K562 (cell line): Measurements from ENCODE around the gene CXCR5. TPM values are rescaled to one million over a fixed set of nuclear protein-coding genes. Genes with fewer than 3 reads are reported as not detected.

ENCODE experiments used
- ATAC-seq: fragments of 200-7000 bp; cut with Tn5 transposase; 3 replicates; pipeline ENCODE4 v1.9.1; 2020; ENCODE audit warnings: moderate library complexity
- BruUV-seq: library from RNA; stranded (reverse); fragments of 400-500 nt; replicated peaks from 2 replicates; lab custom pipeline; 2021; lab: Mats Ljungman, UMichigan
- CTCF ChIA-PET: fragments of 300-600 bp; formaldehyde crosslinking; extraction: SDS; loops from one replicate; lab custom pipeline; 2021; ENCODE audit warnings: low intra/inter-chr PET ratio; lab: Yijun Ruan, JAX
- POLR2A ChIA-PET: fragments of 300-600, 350-650 bp; sonication (Branson Sonifier 250); formaldehyde crosslinking; extraction: SDS; loops from one replicate; lab custom pipeline; 2021; ENCODE audit warnings: antibody characterized with exemption, inconsistent platforms; lab: Yijun Ruan, JAX
- DNase-seq, 4 experiments: peaks; one replicate each; pipeline versions ENCODE4 v3.0.0 to v3.0.0-alpha.2; 2011 to 2018; ENCODE audit warnings: low spot score in 3 of 4, mixed read lengths in 3 of 4; ENCODE audit errors: extremely low read depth in 1 of 4
- FAIRE-seq: peaks from 2 replicates; lab custom pipeline; 2011; peaks lifted over from hg19 to GRCh38; lab: Jason Lieb, UNC
- H2AFZ ChIP-seq: 2 replicates; pipeline ENCODE4 v1.6.0; 2011; ENCODE audit warnings: low read depth, low read length, control low read depth, inconsistent platforms
- H3K27ac ChIP-seq: fragments of 200-600 bp; 3 replicates; pipeline ENCODE4 v1.8.0; 2011; ENCODE audit warnings: low read depth, mild to moderate bottlenecking, control low read depth, inconsistent platforms, low read length, moderate library complexity, mixed read lengths; ENCODE audit errors: extremely low read depth
- H3K27me3 ChIP-seq, 2 experiments: fragments of 300-600 bp in 1 of 2; 2 replicates in 1 of 2; 3 replicates in 1 of 2; pipeline versions ENCODE4 v1.6.0 to v1.8.0; 2011; ENCODE audit warnings: inconsistent platforms in 2 of 2, low read length in 2 of 2, mild to moderate bottlenecking in 1 of 2, mixed read lengths in 1 of 2, moderate library complexity in 1 of 2; ENCODE audit not compliant: control insufficient read depth in 2 of 2, insufficient read depth in 2 of 2
- H3K36me3 ChIP-seq: fragments of 300-600 bp; 3 replicates; pipeline ENCODE4 v1.8.0; 2011; ENCODE audit warnings: mild to moderate bottlenecking, low read length, inconsistent platforms; ENCODE audit not compliant: control insufficient read depth, insufficient read depth
- H3K4me1 ChIP-seq, 2 experiments: fragments of 200-600 bp in 1 of 2; replicated peaks in 1 of 2; 2 replicates in 1 of 2; 3 replicates in 1 of 2; pipeline versions ENCODE4 v1.5.1 to v1.8.0; 2011; ENCODE audit warnings: inconsistent platforms in 2 of 2, low read length in 2 of 2, mild to moderate bottlenecking in 1 of 2, mixed read lengths in 1 of 2, moderate library complexity in 1 of 2; ENCODE audit not compliant: control insufficient read depth in 2 of 2, insufficient read depth in 2 of 2
- H3K4me2 ChIP-seq: 2 replicates; pipeline ENCODE4 v1.6.1; 2011; ENCODE audit warnings: low read length, control low read depth, inconsistent platforms, mixed read lengths; ENCODE audit not compliant: insufficient read depth
- H3K4me3 ChIP-seq: fragments of 200-600 bp; sonication (generic), shearing (Covaris generic); 2 replicates; pipeline ENCODE4 v1.5.1; 2016; ENCODE audit warnings: control low read depth, inconsistent platforms
- H3K79me2 ChIP-seq: fragments of 200-600 bp; 3 replicates; pipeline ENCODE4 v1.8.0; 2011; ENCODE audit warnings: low read length, inconsistent platforms; ENCODE audit not compliant: control insufficient read depth, insufficient read depth
- H3K9ac ChIP-seq, 2 experiments: 2 replicates each; pipeline versions ENCODE4 v1.6.0 to v1.6.1; 2011; ENCODE audit warnings: low read depth in 2 of 2, low read length in 2 of 2, control low read depth in 1 of 2, inconsistent platforms in 1 of 2, mild to moderate bottlenecking in 1 of 2, mixed read lengths in 1 of 2; ENCODE audit not compliant: insufficient read depth in 1 of 2
- H3K9me1 ChIP-seq: one replicate; pipeline ENCODE4 v1.6.0; 2011; ENCODE audit warnings: inconsistent platforms, mild to moderate bottlenecking, low read length, moderate library complexity; ENCODE audit not compliant: control insufficient read depth, insufficient read depth
- H3K9me3 ChIP-seq: replicated peaks from 2 replicates; pipeline ENCODE4 v1.5.1; 2011; ENCODE audit warnings: low read depth, low read length, inconsistent platforms; ENCODE audit not compliant: control insufficient read depth, insufficient read depth
- H4K20me1 ChIP-seq: replicated peaks from 2 replicates; pipeline ENCODE4 v1.6.1; 2011; ENCODE audit warnings: low read length, inconsistent platforms, mixed read lengths; ENCODE audit not compliant: control insufficient read depth, insufficient read depth
- ATF3 ChIP-seq, 2 experiments: fragments of 450-650 bp in 1 of 2; sonication (generic) in 1 of 2; formaldehyde crosslinking in 1 of 2; IDR thresholded peaks in 1 of 2; conservative IDR thresholded peaks in 1 of 2; 2 replicates each; pipeline versions ENCODE4 v1.6.1 to v1.8.1; 2016 to 2023; ENCODE audit warnings: mild to moderate bottlenecking in 2 of 2, moderate library complexity in 2 of 2, inconsistent platforms in 1 of 2, missing genetic modification reagents in 1 of 2
- CHD4 ChIP-seq: fragments of 200-600 bp; sonication (generic); IDR thresholded peaks from 3 replicates; pipeline ENCODE4 v1.6.1; 2012; ENCODE audit warnings: low read depth, mild to moderate bottlenecking, mixed read lengths, low read length, inconsistent platforms; ENCODE audit not compliant: insufficient read depth, insufficient replicate concordance, poor library complexity, severe bottlenecking
- CSDE1 ChIP-seq, 2 experiments: fragments of 450-650 bp; IDR thresholded peaks; 2 replicates each; pipeline ENCODE4 v1.6.1; 2016; ENCODE audit warnings: mild to moderate bottlenecking in 1 of 2
- DACH1 ChIP-seq: fragments of 450-650 bp; IDR thresholded peaks from 2 replicates; pipeline ENCODE4 v1.6.1; 2018; ENCODE audit not compliant: partially characterized antibody
- ELF1 ChIP-seq: fragments of 200-800 bp; sonication (Bioruptor generic); IDR thresholded peaks from 2 replicates; pipeline ENCODE4 v1.6.1; 2016; ENCODE audit warnings: missing genetic modification characterization, missing compliant biosample characterization
- ETV1 ChIP-seq: fragments of 450-650 bp; conservative IDR thresholded peaks from 2 replicates; pipeline ENCODE4 v1.6.1; 2016; ENCODE audit warnings: missing genetic modification characterization, control low read depth, low read depth, missing compliant biosample characterization
- GATAD2A ChIP-seq: fragments of 450-650 bp; IDR thresholded peaks from 2 replicates; pipeline ENCODE4 v1.6.1; 2017
- HDAC3 ChIP-seq: fragments of 450-650 bp; IDR thresholded peaks from 2 replicates; pipeline ENCODE4 v1.6.1; 2018; ENCODE audit warnings: borderline replicate concordance, mild to moderate bottlenecking, moderate library complexity; ENCODE audit not compliant: partially characterized antibody
- NFRKB ChIP-seq: fragments of 450-650 bp; IDR thresholded peaks from 2 replicates; pipeline ENCODE4 v1.6.1; 2016; ENCODE audit warnings: low read depth
- PURB ChIP-seq: sonication (generic); formaldehyde crosslinking; IDR thresholded peaks from 2 replicates; pipeline ENCODE4 v1.9.0; 2021; ENCODE audit warnings: low read depth, mild to moderate bottlenecking, missing genetic modification reagents
- RFX5 ChIP-seq: IDR thresholded peaks from 2 replicates; pipeline ENCODE4 v1.6.1; 2011; ENCODE audit warnings: low read depth, mild to moderate bottlenecking, improper control_type of control experiment, low read length
- SMAD1 ChIP-seq: fragments of 150-350 bp; IDR thresholded peaks from 2 replicates; pipeline ENCODE4 v1.6.1; 2014; ENCODE audit warnings: low read length, low read depth; ENCODE audit not compliant: partially characterized antibody
- SMC3 ChIP-seq: conservative IDR thresholded peaks from 2 replicates; pipeline ENCODE4 v1.6.1; 2011; ENCODE audit warnings: low read depth, low read length, improper control_type of control experiment; ENCODE audit not compliant: insufficient read depth
- SP2 ChIP-seq: IDR thresholded peaks from 2 replicates; pipeline ENCODE4 v1.6.1; 2011; ENCODE audit warnings: mild to moderate bottlenecking, low read depth, low read length, moderate library complexity; ENCODE audit not compliant: poor library complexity, severe bottlenecking; ENCODE audit errors: extremely low read depth
- TCF7 ChIP-seq: sonication (generic); IDR thresholded peaks from 2 replicates; pipeline ENCODE4 v1.6.1; 2016; ENCODE audit warnings: antibody characterized with exemption, borderline replicate concordance
- THAP7 ChIP-seq: fragments of 250-450 bp; sonication (Bioruptor Pico); IDR thresholded peaks from 2 replicates; pipeline ENCODE4 v1.5.0; 2021
- THRAP3 ChIP-seq: fragments of 450-650 bp; IDR thresholded peaks from 2 replicates; pipeline ENCODE4 v1.6.1; 2016; ENCODE audit warnings: mild to moderate bottlenecking, inconsistent platforms, borderline replicate concordance
- ZNF134 ChIP-seq: fragments of 250-450 bp; sonication (Bioruptor Pico); conservative IDR thresholded peaks from 2 replicates; pipeline ENCODE4 v1.4.0; 2020
- ZNF583 ChIP-seq: fragments of 250-450 bp; sonication (Bioruptor Pico); IDR thresholded peaks from 2 replicates; pipeline ENCODE4 v1.4.0; 2020
- ZNF584 ChIP-seq: fragments of 200-800 bp; sonication (Bioruptor generic); IDR thresholded peaks from 2 replicates; pipeline ENCODE4 v1.6.1; 2016; ENCODE audit warnings: low read depth, mild to moderate bottlenecking, missing genetic modification characterization, missing compliant biosample characterization
- ZNF586 ChIP-seq: fragments of 450-650 bp; formaldehyde crosslinking; conservative IDR thresholded peaks from 2 replicates; pipeline ENCODE4 v1.4.0; 2020; ENCODE audit warnings: mild to moderate bottlenecking, moderate library complexity
- WGBS: fragments of 100-300 bp; shearing (Covaris generic); methylation state at CpG from one replicate; pipeline ENCODE4 v1.1.6; 2016; ENCODE audit warnings: low coverage, mixed read lengths; ENCODE audit not compliant: insufficient coverage; ENCODE audit errors: missing lambda C conversion rate; 5-methylcytosine and 5-hydroxymethylcytosine counted together
- in situ Hi-C: fragments of 300-500 bp; cut with MboI; formaldehyde crosslinking; loops from 4 replicates; pipeline ENCODE4 v1.15.0; 2018; ENCODE audit warnings: inconsistent platforms, mixed read lengths
- intact Hi-C: fragments of 100-400 bp; cut with micrococcal nuclease; formaldehyde crosslinking; loops from 2 replicates; pipeline ENCODE4 v1.14.2; 2022
- polyA plus RNA-seq, 8 experiments: library from polyadenylated mRNA; depleted of rRNA in 4 of 8; stranded (reverse) in 5 of 8; unstranded in 3 of 8; fragments of >200 nt; fragmentation: Nextera tagmentation in 2 of 8; fragmentation: Illumina TruSeq in 1 of 8; extraction: Ambion mirVana in 2 of 8; extraction: Trizol in 1 of 8; gene quantifications; 2 replicates each; pipeline versions ENCODE4 v1.2.1 to v1.2.3, GENCODE V29; 2011 to 2014; ENCODE audit warnings: inconsistent platforms in 1 of 8, missing spikeins in 1 of 8
- total RNA-seq, 7 experiments: library from RNA; depleted of rRNA in 6 of 7; stranded (reverse); fragments of >200 nt in 6 of 7; fragmentation: Illumina TruSeq in 2 of 7; extraction: Trizol in 2 of 7; gene quantifications; 2 replicates each; pipeline versions ENCODE4 v1.2.1 to v1.2.3, GENCODE V29; 2011 to 2021; ENCODE audit warnings: low replicate concordance in 1 of 7

The CXCR5 gene
- total and polyA plus RNA-seq, 9 of the 15 experiments (the other 6 are each of a cell fraction or from before 2014, with no cell fraction given) = 0.03 to 0.06 TPM; not detected in 7

GRCh38 chr11:118927554-118928100 is 43.9 kb downstream of the CXCR5 start:
- in situ Hi-C loops = no loop called here
- Histone ChIP-seq H3K79me2 (peaks cover 27% of the 10 kb centered on the region), H3K4me1 (peaks cover 24 to 67% of the 10 kb centered on the region in 2 experiments), H4K20me1 (no peaks in the 10 kb centered on the region), H3K27me3 (no peaks in the 10 kb centered on the region), H3K9ac (peak overlapping the region; percentile 68 to 91), H3K9me3 (no peaks in the 10 kb centered on the region), H3K36me3 (no peaks in the 10 kb centered on the region), H3K27ac (peak overlapping the region; percentile 15; the same call in 1 of the 3 replicates), H3K4me2 (peak overlapping the region; percentile 91), H3K4me3 (peak overlapping the region; percentile 64; the same call in 1 of the 2 replicates), H3K9me1 (no peaks in the 10 kb centered on the region), H2AFZ (peak overlapping the region; percentile 96)
- BruUV-seq = no TSS peak
- WGBS = 7% methylated on average over 7 of the region's 7 CpGs
- DNase-seq (no peak), FAIRE-seq (no peak), ATAC-seq (no peak)
- CTCF ChIA-PET = interaction anchor here (0.6 to 3.8 kb wide), 4 partner anchors 19 to 268 kb away, joined by 3 to 18 read pairs (median 8); no protein-coding TSS in a partner anchor
- intact Hi-C loops = loop anchor here (1.0 to 5.0 kb wide), 5 partner anchors 20 to 395 kb away; partner anchors contain the start of gene UPK2
- POLR2A ChIA-PET = interaction anchor here (0.5 to 1.3 kb wide), 4 partner anchors 17 to 385 kb away, joined by 3 to 5 read pairs (median 3); no protein-coding TSS in a partner anchor
- no peak for TF ChIP-seq ZNF583 (CRISPR knock-in tag)
- no peak for TF ChIP-seq ZNF584 (CRISPR knock-in tag)
- TF ChIP-seq SMC3 = no peak
- no peak for TF ChIP-seq THRAP3
- TF ChIP-seq SMAD1 = peak; percentile 9
- no peak for TF ChIP-seq TCF7
- no peak for TF ChIP-seq THAP7 (CRISPR knock-in tag)
- no peak for TF ChIP-seq SP2
- 0 out of 2 replicates have a peak, but pooled peaks have one; percentile 67 for TF ChIP-seq ATF3 (IDR thresholded peaks at IDR 0.05)
- TF ChIP-seq ATF3 (CRISPR knock-in tag; conservative IDR thresholded peaks at IDR 0.05) = no peak
- TF ChIP-seq ETV1 (tag) = no peak
- no peak for TF ChIP-seq ZNF134 (CRISPR knock-in tag)
- TF ChIP-seq CHD4 = no peak
- no peak for TF ChIP-seq DACH1
- TF ChIP-seq CSDE1 (IDR thresholded peaks at IDR 0.05) = no peak
- TF ChIP-seq NFRKB = no peak
- no peak for TF ChIP-seq RFX5
- TF ChIP-seq PURB = no peak
- no peak for TF ChIP-seq GATAD2A
- 0 out of 2 replicates have a peak, but pooled peaks have one; percentile 2 for TF ChIP-seq ELF1
- no peak for TF ChIP-seq HDAC3
- no peak for TF ChIP-seq ZNF586 (CRISPR knock-in tag)
